Measurements from ENCODE around the gene PLA2G2E.

Gene PLA2G2E

GRCh38 chr1:19926296-19927129 is 3.1 kb upstream of the PLA2G2E start:
- no peak for FAIRE-seq

GRCh38 chr1:19925342-19926070 is 2.1 kb upstream of the PLA2G2E start:
- FAIRE-seq: no peak

- no peak for FAIRE-seq
Observed at GRCh38 chr1:19923953-19924346, 533 bp upstream of the PLA2G2E start.

- FAIRE-seq: no peak
Observed at GRCh38 chr1:19922015-19922688, 1.3 kb downstream of the PLA2G2E start.

GRCh38 chr1:19921310-19921709 is 2.1 kb downstream of the PLA2G2E start:
- FAIRE-seq: no peak

GRCh38 chr1:19920132-19920710 is 3.2 kb downstream of the PLA2G2E start:
- no peak for FAIRE-seq

- peak; percentile 76 for FAIRE-seq
Observed at GRCh38 chr1:19918057-19918456, 5.4 kb downstream of the PLA2G2E start.

- no peak for FAIRE-seq
Observed at GRCh38 chr1:19910650-19911049, 12.8 kb downstream of the PLA2G2E start.

GRCh38 chr1:19909971-19910370 is 13.4 kb downstream of the PLA2G2E start:
- FAIRE-seq: no peak

- FAIRE-seq: no peak
Observed at GRCh38 chr1:19909392-19909791, 14.0 kb downstream of the PLA2G2E start.

GRCh38 chr1:19907456-19907855 is 16.0 kb downstream of the PLA2G2E start:
- no peak for FAIRE-seq

- no peak for FAIRE-seq
Observed at GRCh38 chr1:19903621-19904020, 19.8 kb downstream of the PLA2G2E start.

- FAIRE-seq: no peak
Observed at GRCh38 chr1:19901653-19902052, 21.8 kb downstream of the PLA2G2E start.

- FAIRE-seq: no peak
Observed at GRCh38 chr1:19894218-19894617, 29.2 kb downstream of the PLA2G2E start.

- FAIRE-seq: no peak
Observed at GRCh38 chr1:19893687-19894086, 29.7 kb downstream of the PLA2G2E start.

- FAIRE-seq: no peak
Observed at GRCh38 chr1:19892628-19893168, 30.7 kb downstream of the PLA2G2E start.

- FAIRE-seq: no peak
Observed at GRCh38 chr1:19892129-19892528, 31.3 kb downstream of the PLA2G2E start.

GRCh38 chr1:19889656-19890055 is 33.8 kb downstream of the PLA2G2E start:
- no peak for FAIRE-seq

- FAIRE-seq: no peak
Observed at GRCh38 chr1:19888112-19888511, 35.3 kb downstream of the PLA2G2E start.

- no peak for FAIRE-seq
Observed at GRCh38 chr1:19885821-19886220, 37.6 kb downstream of the PLA2G2E start.

GRCh38 chr1:19884312-19884711 is 39.1 kb downstream of the PLA2G2E start:
- no peak for FAIRE-seq

- FAIRE-seq: peak; percentile 88
Observed at GRCh38 chr1:19882111-19883071, 41.0 kb downstream of the PLA2G2E start, which contains the start of gene OTUD3. TSS of gene OTUD3 (plus strand) at chr1:19882395. CDS start at chr1:19882514, 119 bp downstream.
